ENCODE results near the gene CD79B. TPM values are rescaled to one million over a fixed set of nuclear protein-coding genes. Genes with fewer than 3 reads are reported as not detected.
A peak's percentile ranks its signal among the peaks of the same experiment; 100 is the strongest.

The CD79B gene
- total and polyA plus RNA-seq, 10 of the 15 experiments (the other 5 are each of a cell fraction or from before 2014, with no cell fraction given), result 17.5 to 148 (median 79.1) TPM

- no peak for TF ChIP-seq PBX3 (IDR thresholded peaks at IDR 0.05; ENCODE audit: insufficient replicate concordance, low read depth, low read length)
- peak; percentile 52 for TF ChIP-seq RUNX3 (IDR thresholded peaks at IDR 0.05; ENCODE audit: low read length)
- no peak for TF ChIP-seq NKRF (conservative IDR thresholded peaks at IDR 0.05)
- TF ChIP-seq IRF4 (IDR thresholded peaks at IDR 0.05; ENCODE audit: low read depth, low read length), result no peak
- no peak for TF ChIP-seq ZBTB33 (IDR thresholded peaks at IDR 0.05)
- TF ChIP-seq SUPT20H (IDR thresholded peaks at IDR 0.05; ENCODE audit: borderline replicate concordance, control insufficient read depth, low read depth, low read length), result no peak
- no peak for TF ChIP-seq PAX5 (IDR thresholded peaks at IDR 0.05; ENCODE audit: borderline replicate concordance, low read depth, low read length)
- no peak for TF ChIP-seq SMARCA5 (IDR thresholded peaks at IDR 0.05)
- no peak for TF ChIP-seq IKZF2 (IDR thresholded peaks at IDR 0.05)
- TF ChIP-seq EP300 (IDR thresholded peaks at IDR 0.05; ENCODE audit: borderline replicate concordance in 1 of 2, control insufficient read depth in 1 of 2, low read depth in 2 of 2, low read length in 2 of 2), result no peak
- TF ChIP-seq BCL3 (IDR thresholded peaks at IDR 0.05; ENCODE audit: borderline replicate concordance, insufficient read depth, low read depth, low read length, poor library complexity, severe bottlenecking), result peak; percentile 25
- no peak for TF ChIP-seq ATF2 (IDR thresholded peaks at IDR 0.05; ENCODE audit: low read length)
- TF ChIP-seq RBBP5 (conservative IDR thresholded peaks at IDR 0.05), result no peak
- TF ChIP-seq NFIC (IDR thresholded peaks at IDR 0.05; ENCODE audit: low read depth, low read length), result no peak
- TF ChIP-seq YY1 (IDR thresholded peaks at IDR 0.05; ENCODE audit: low read depth, low read length), result no peak
- no peak for TF ChIP-seq WRNIP1 (IDR thresholded peaks at IDR 0.05; ENCODE audit: borderline replicate concordance, low read depth, low read length)
- no peak for TF ChIP-seq ZNF622 (IDR thresholded peaks at IDR 0.05)
- no peak for TF ChIP-seq HDAC2 (IDR thresholded peaks at IDR 0.05)
- no peak for TF ChIP-seq NFYB (IDR thresholded peaks at IDR 0.05; ENCODE audit: insufficient read depth, low read depth, low read length)
- no peak for TF ChIP-seq HSF1 (IDR thresholded peaks at IDR 0.05; ENCODE audit: low read depth, low read length)
- no peak for TF ChIP-seq MAX (IDR thresholded peaks at IDR 0.05; ENCODE audit: low read depth, low read length)
These were observed 34.6 kb upstream of the CD79B start (continued) for GRCh38 chr17:63966646-63967264.

Data from GM12878 (cell line).